T-cell (primary cell): ENCODE data around the gene ADAMTSL1. TPM values are rescaled to one million over a fixed set of nuclear protein-coding genes. Genes with fewer than 3 reads are reported as not detected.

ENCODE experiments used
- ATAC-seq, 4 experiments: fragments of 200-7000 bp in 3 of 4; fragments of 150-1000 bp in 1 of 4; cut with Tn5 transposase; replicated peaks in 1 of 4; 1 replicate in 3 of 4; 2 replicates in 1 of 4; pipeline ENCODE4 v1.10.0; 2021; ENCODE audit warnings: moderate library complexity in 3 of 4, mild to moderate bottlenecking in 2 of 4, moderate number of reproducible peaks in 1 of 4
- CTCF ChIA-PET, 2 donors: fragments of 300-600 bp; sonication (Branson Sonifier 250); formaldehyde crosslinking; loops; one replicate each; lab custom pipeline; 2022; ENCODE audit warnings: antibody characterized with exemption in 2 of 2; lab: Charles Lee
- POLR2A ChIA-PET, 2 donors: fragments of 300-600 bp; sonication (Branson Sonifier 250); formaldehyde crosslinking; loops; one replicate each; lab custom pipeline; 2022; ENCODE audit warnings: antibody characterized with exemption in 2 of 2; lab: Charles Lee
- DNase-seq, 35 experiments: peaks; one replicate each; pipeline versions ENCODE4 v3.0.0 to v3.0.0-alpha.2; 2013 to 2023
- H3K27ac ChIP-seq: one replicate; pipeline ENCODE4 v1.5.1; 2013; ENCODE audit warnings: low read length
- H3K27me3 ChIP-seq, 2 experiments: replicated peaks in 1 of 2; 1 replicate in 1 of 2; 2 replicates in 1 of 2; pipeline versions ENCODE4 v1.6.1 to v1.7.0; 2013; ENCODE audit warnings: low read length in 1 of 2, mixed read lengths in 1 of 2; ENCODE audit not compliant: control insufficient read depth in 2 of 2, insufficient read depth in 2 of 2; ENCODE audit errors: extremely low read depth in 1 of 2
- H3K36me3 ChIP-seq, 2 donors: 1 replicate in 1 of 2; 2 replicates in 1 of 2; pipeline versions ENCODE4 v1.6.1 to v1.7.0; 2013; ENCODE audit warnings: low read length in 1 of 2; ENCODE audit not compliant: control insufficient read depth in 2 of 2, insufficient read depth in 1 of 2; ENCODE audit errors: extremely low read depth in 1 of 2
- H3K4me1 ChIP-seq, 2 experiments: 1 replicate in 1 of 2; 2 replicates in 1 of 2; pipeline versions ENCODE4 v1.6.1 to v1.7.0; 2013; ENCODE audit warnings: low read length in 2 of 2, mixed read lengths in 1 of 2; ENCODE audit not compliant: insufficient read depth in 2 of 2, control insufficient read depth in 1 of 2; ENCODE audit errors: extremely low read depth in 1 of 2
- H3K4me3 ChIP-seq, 2 donors: 1 replicate in 1 of 2; 2 replicates in 1 of 2; pipeline versions ENCODE4 v1.5.1 to v1.7.0; 2013; ENCODE audit warnings: mild to moderate bottlenecking in 2 of 2, low read length in 1 of 2, moderate library complexity in 1 of 2; ENCODE audit not compliant: control insufficient read depth in 1 of 2; ENCODE audit errors: extremely low read depth in 1 of 2
- H3K9me3 ChIP-seq: 2 replicates; pipeline ENCODE4 v1.7.0; 2013
- H3K27ac Mint-ChIP-seq, 2 donors: one replicate each; pipeline ENCODE4 v1.8.0; 2020 to 2021; ENCODE audit warnings: mild to moderate bottlenecking in 2 of 2, mixed read lengths in 2 of 2
- H3K27me3 Mint-ChIP-seq, 2 donors: one replicate each; pipeline ENCODE4 v1.8.0; 2021 to 2022; ENCODE audit warnings: mixed read lengths in 2 of 2
- H3K36me3 Mint-ChIP-seq: one replicate; pipeline ENCODE4 v1.8.0; 2021; ENCODE audit warnings: mixed read lengths
- H3K4me1 Mint-ChIP-seq, 3 donors: one replicate each; pipeline ENCODE4 v1.8.0; 2020 to 2022; ENCODE audit warnings: mixed read lengths in 3 of 3, mild to moderate bottlenecking in 1 of 3
- H3K4me3 Mint-ChIP-seq, 3 donors: one replicate each; pipeline ENCODE4 v1.8.0; 2020 to 2022; ENCODE audit warnings: mild to moderate bottlenecking in 3 of 3, mixed read lengths in 3 of 3, moderate library complexity in 3 of 3
- H3K9me3 Mint-ChIP-seq, 3 donors: one replicate each; pipeline ENCODE4 v1.8.0; 2020 to 2022; ENCODE audit warnings: mixed read lengths in 3 of 3
- WGBS: methylation state at CpG from one replicate; pipeline ENCODE4 v1.1.5; 2013; ENCODE audit warnings: missing lambda C conversion rate; ENCODE audit not compliant: insufficient coverage; 5-methylcytosine and 5-hydroxymethylcytosine counted together
- total RNA-seq, 35 experiments: library from RNA in 6 of 35; stranded (reverse) in 6 of 35; fragments of 120-200 nt in 1 of 35; gene quantifications; one replicate each; pipeline versions ENCODE4 v1.2.1 to v1.2.4 and lab custom pipeline; 2013 to 2026

ADAMTSL1 gene
- total RNA-seq, 5 donors from 2014 or later (not counting 1 experiment from before 2014, with no cell fraction given): 0.10 TPM; not detected in 4

- H3K4me1 Mint-ChIP-seq: no peaks in the 10 kb centered on the region
- peaks cover 2 to 4% of the 10 kb centered on the region in 2 donors for H3K27me3 Mint-ChIP-seq
- H3K9me3 ChIP-seq: no peaks in the 10 kb centered on the region
- ChIA-PET CTCF (no interaction called here), POLR2A (no interaction called here)
- ATAC-seq: no peak
- no peak overlapping the region for H3K27ac ChIP-seq
- H3K4me3 Mint-ChIP-seq: no peak overlapping the region
- no CpG with 5 or more reads among the region's 2 CpGs for WGBS
- H3K4me1 ChIP-seq: no peaks in the 10 kb centered on the region
- H3K36me3 Mint-ChIP-seq: no peaks in the 10 kb centered on the region
- no peaks in the 10 kb centered on the region for H3K36me3 ChIP-seq
- H3K9me3 Mint-ChIP-seq: peaks cover 0 to 6% (median 0%) of the 10 kb centered on the region in 3 donors
- DNase-seq: no peak
- no peak overlapping the region for H3K4me3 ChIP-seq
- H3K27me3 ChIP-seq: no peaks in the 10 kb centered on the region
- H3K27ac Mint-ChIP-seq: no peak overlapping the region
Observed at GRCh38 chr9:18636781-18637180, 162.8 kb downstream of the ADAMTSL1 start.

- no peak for ATAC-seq
- peaks cover 3 to 6% (median 4%) of the 10 kb centered on the region in 3 donors for H3K9me3 Mint-ChIP-seq
- H3K4me3 ChIP-seq: no peak overlapping the region
- H3K36me3 ChIP-seq: no peaks in the 10 kb centered on the region
- no peaks in the 10 kb centered on the region for H3K4me1 Mint-ChIP-seq
- no peaks in the 10 kb centered on the region for H3K4me1 ChIP-seq
- no peaks in the 10 kb centered on the region for H3K36me3 Mint-ChIP-seq
- H3K27ac Mint-ChIP-seq: no peak overlapping the region
- H3K27ac ChIP-seq: no peak overlapping the region
- H3K4me3 Mint-ChIP-seq: no peak overlapping the region
- CTCF ChIA-PET: no interaction called here
- POLR2A ChIA-PET: no interaction called here
- H3K27me3 ChIP-seq: no peaks in the 10 kb centered on the region
- 63% methylated on average over 4 of the region's 7 CpGs for WGBS
- no peaks in the 10 kb centered on the region for H3K9me3 ChIP-seq
- peaks cover 2 to 4% of the 10 kb centered on the region in 2 donors for H3K27me3 Mint-ChIP-seq
- DNase-seq: no peak
Observed at GRCh38 chr9:18638371-18639249, 164.7 kb downstream of the ADAMTSL1 start.

- H3K4me1 Mint-ChIP-seq: no peaks in the 10 kb centered on the region
Observed at GRCh38 chr9:18639911-18640310, 166.0 kb downstream of the ADAMTSL1 start.

GRCh38 chr9:18658804-18659705 lies 185.1 kb downstream of the ADAMTSL1 start:
- Mint-ChIP-seq H3K27me3 (no peaks in the 10 kb centered on the region), H3K27ac (no peak overlapping the region), H3K4me3 (no peak overlapping the region), H3K36me3 (no peaks in the 10 kb centered on the region), H3K9me3 (no peaks in the 10 kb centered on the region), H3K4me1 (no peaks in the 10 kb centered on the region)
- H3K4me3 ChIP-seq: no peak overlapping the region
- CTCF ChIA-PET: no interaction called here
- POLR2A ChIA-PET: no interaction called here
- no peak for ATAC-seq
- WGBS: 95% methylated on average over 3 of the region's 5 CpGs
- no peaks in the 10 kb centered on the region for H3K9me3 ChIP-seq
- DNase-seq: no peak
- no peak overlapping the region for H3K27ac ChIP-seq
- H3K4me1 ChIP-seq: no peaks in the 10 kb centered on the region
- no peaks in the 10 kb centered on the region for H3K36me3 ChIP-seq
- H3K27me3 ChIP-seq: no peaks in the 10 kb centered on the region

More at GRCh38 chr9:18639911-18640310, 166.0 kb downstream of the ADAMTSL1 start:
- Mint-ChIP-seq H3K9me3 (peaks cover 4 to 6% (median 5%) of the 10 kb centered on the region in 3 donors), H3K4me3 (no peak overlapping the region), H3K27ac (no peak overlapping the region), H3K27me3 (peaks cover 2 to 4% of the 10 kb centered on the region in 2 donors), H3K36me3 (no peaks in the 10 kb centered on the region)
- H3K9me3 ChIP-seq: no peaks in the 10 kb centered on the region
- H3K4me3 ChIP-seq: no peak overlapping the region
- no peaks in the 10 kb centered on the region for H3K4me1 ChIP-seq
- no peaks in the 10 kb centered on the region for H3K27me3 ChIP-seq
- WGBS: 92% methylated on average over 2 of the region's 4 CpGs
- POLR2A ChIA-PET: no interaction called here
- CTCF ChIA-PET: no interaction called here
- H3K27ac ChIP-seq: no peak overlapping the region
- DNase-seq (no peak), ATAC-seq (no peak)
- H3K36me3 ChIP-seq: no peaks in the 10 kb centered on the region

- Mint-ChIP-seq H3K4me3 (no peak overlapping the region), H3K4me1 (no peaks in the 10 kb centered on the region), H3K27ac (no peak overlapping the region), H3K36me3 (no peaks in the 10 kb centered on the region), H3K9me3 (no peaks in the 10 kb centered on the region), H3K27me3 (no peaks in the 10 kb centered on the region)
- Histone ChIP-seq H3K9me3 (no peaks in the 10 kb centered on the region), H3K4me1 (no peaks in the 10 kb centered on the region), H3K27ac (no peak overlapping the region), H3K4me3 (no peak overlapping the region), H3K27me3 (no peaks in the 10 kb centered on the region), H3K36me3 (no peaks in the 10 kb centered on the region)
- ATAC-seq (no peak), DNase-seq (no peak)
- ChIA-PET POLR2A (no interaction called here), CTCF (no interaction called here)
- WGBS: no CpG with 5 or more reads among the region's 1 CpG
Observed at GRCh38 chr9:18660001-18660400, 186.0 kb downstream of the ADAMTSL1 start.

- Histone ChIP-seq H3K27me3 (no peaks in the 10 kb centered on the region), H3K36me3 (no peaks in the 10 kb centered on the region), H3K4me3 (no peak overlapping the region), H3K9me3 (no peaks in the 10 kb centered on the region), H3K4me1 (no peaks in the 10 kb centered on the region), H3K27ac (no peak overlapping the region)
- Mint-ChIP-seq H3K36me3 (no peaks in the 10 kb centered on the region), H3K27me3 (peaks cover 0 to 2% of the 10 kb centered on the region in 2 donors), H3K4me3 (no peak overlapping the region), H3K4me1 (no peaks in the 10 kb centered on the region), H3K9me3 (no peaks in the 10 kb centered on the region), H3K27ac (no peak overlapping the region)
- ChIA-PET CTCF (no interaction called here), POLR2A (no interaction called here)
- 67% methylated on average over 1 of the region's 3 CpGs for WGBS
- ATAC-seq: no peak
- DNase-seq: no peak
Observed at GRCh38 chr9:18662320-18662719, 188.4 kb downstream of the ADAMTSL1 start.
